T-helper 1 cell treated with Interleukin-12 subunit alpha and Interleukin-12 subunit beta and Interleukin-4 antibody, amounts not matched to agents 30 μg/mL and 1 μg/mL, for 36 hours (primary cell): ENCODE data around the gene DUOXA1.
A peak's percentile ranks its signal among the peaks of the same experiment; 100 is the strongest.
"Not testable (repeated sequence)": the region's sequence is repeated elsewhere in the genome, so short reads cannot be mapped to it uniquely, and the experiment has no call there.

Experiments
- H3K27ac Mint-ChIP-seq: one replicate; pipeline ENCODE4 v1.8.0; 2021; ENCODE audit warnings: mild to moderate bottlenecking, mixed read lengths
- H3K27me3 Mint-ChIP-seq: one replicate; pipeline ENCODE4 v1.8.0; 2021; ENCODE audit warnings: low read depth, mixed read lengths
- H3K36me3 Mint-ChIP-seq: one replicate; pipeline ENCODE4 v1.8.0; 2021; ENCODE audit warnings: low read depth, mixed read lengths
- H3K4me1 Mint-ChIP-seq: one replicate; pipeline ENCODE4 v1.8.0; 2021; ENCODE audit warnings: low read depth, mixed read lengths
- H3K4me3 Mint-ChIP-seq: one replicate; pipeline ENCODE4 v1.8.0; 2021; ENCODE audit warnings: mild to moderate bottlenecking, moderate library complexity, mixed read lengths
- H3K9me3 Mint-ChIP-seq: one replicate; pipeline ENCODE4 v1.8.0; 2021; ENCODE audit warnings: mixed read lengths

DUOXA1 gene

DNA sequence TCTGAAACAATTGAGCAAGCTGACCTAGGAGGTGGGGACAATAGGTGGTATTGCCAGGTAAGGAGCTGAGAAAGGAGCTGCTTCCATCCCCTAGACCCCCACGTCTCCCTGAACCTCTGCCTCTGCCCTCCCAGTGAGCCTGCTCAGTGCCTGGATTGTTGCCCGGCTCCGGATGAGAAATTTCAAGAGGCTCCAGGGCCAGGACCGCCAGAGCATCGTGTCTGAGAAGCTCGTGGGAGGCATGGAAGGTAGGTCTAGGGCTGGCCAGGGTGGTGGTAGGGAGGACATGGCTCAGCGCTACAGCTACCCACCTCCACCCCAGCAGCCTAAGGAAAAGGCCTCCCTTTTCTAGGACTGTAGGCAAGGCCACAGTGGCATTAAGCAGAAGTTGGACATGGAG, 13.4 kb upstream of the DUOXA1 start:
- no peaks in the 10 kb centered on the region for H3K4me1 Mint-ChIP-seq
- no peaks in the 10 kb centered on the region for H3K36me3 Mint-ChIP-seq
- no peak overlapping the region for H3K4me3 Mint-ChIP-seq
- no peaks in the 10 kb centered on the region for H3K9me3 Mint-ChIP-seq
- no peak overlapping the region for H3K27ac Mint-ChIP-seq
- no peaks in the 10 kb centered on the region for H3K27me3 Mint-ChIP-seq

DNA sequence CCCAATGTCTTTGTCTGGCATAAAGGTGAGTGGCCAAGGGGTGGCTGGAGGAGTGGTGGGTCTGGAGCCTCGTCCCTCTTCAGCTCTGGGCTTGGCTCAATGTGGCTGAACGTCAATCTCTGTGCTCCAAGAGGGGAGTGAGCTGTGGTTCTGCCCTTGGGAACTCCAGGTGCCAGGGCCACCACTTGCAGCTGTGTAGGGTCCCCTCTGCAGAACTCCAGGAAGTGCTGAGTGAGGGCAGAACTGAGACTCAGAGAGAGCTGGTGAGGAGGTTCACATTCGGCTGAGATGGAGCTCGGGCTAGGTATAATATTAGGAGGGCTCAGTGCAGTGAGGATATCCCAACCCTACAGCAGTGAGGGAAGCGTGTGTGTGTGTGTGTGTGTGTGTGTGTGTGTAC, 11.7 kb upstream of the DUOXA1 start:
- H3K9me3 Mint-ChIP-seq = no peaks in the 10 kb centered on the region
- H3K36me3 Mint-ChIP-seq = no peaks in the 10 kb centered on the region
- H3K27ac Mint-ChIP-seq = no peak overlapping the region
- peaks cover 2% of the 10 kb centered on the region for H3K4me1 Mint-ChIP-seq
- H3K27me3 Mint-ChIP-seq = peaks cover 6% of the 10 kb centered on the region
- H3K4me3 Mint-ChIP-seq = no peak overlapping the region

DNA sequence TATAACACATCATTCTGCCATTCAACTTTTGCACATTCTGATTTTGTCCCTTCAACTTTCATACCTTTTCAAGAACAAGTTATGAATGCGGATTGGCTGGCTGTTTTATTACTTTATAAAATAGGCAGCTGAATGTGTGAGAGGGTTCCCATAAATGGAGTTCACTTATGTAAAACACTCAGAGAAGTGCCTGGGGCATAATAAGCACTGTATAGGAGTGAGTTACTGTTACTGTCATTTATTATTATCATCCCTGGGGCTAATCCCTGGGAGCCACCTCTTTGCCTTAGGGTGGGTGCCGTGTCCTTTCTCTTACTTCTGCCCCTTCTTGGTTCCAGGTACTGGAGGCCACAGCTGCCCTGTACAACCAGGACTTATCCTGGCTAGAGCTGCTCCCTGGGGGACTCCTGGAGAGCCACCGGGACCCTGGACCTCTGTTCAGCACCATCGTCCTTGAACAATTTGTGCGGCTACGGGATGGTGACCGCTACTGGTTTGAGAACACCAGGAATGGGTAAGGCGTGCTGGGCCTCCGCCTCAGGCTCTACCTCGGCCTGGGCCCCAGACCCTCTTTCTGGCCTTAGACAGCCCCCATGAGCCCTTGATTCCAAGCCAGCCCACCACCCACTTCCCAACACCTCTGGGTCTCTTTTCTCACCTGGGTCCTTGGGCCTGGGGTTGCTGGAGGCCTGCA, 11.0 kb upstream of the DUOXA1 start:
- Mint-ChIP-seq H3K27me3 (peaks cover 10% of the 10 kb centered on the region), H3K27ac (no peak overlapping the region), H3K4me3 (no peak overlapping the region), H3K9me3 (no peaks in the 10 kb centered on the region), H3K36me3 (no peaks in the 10 kb centered on the region), H3K4me1 (peaks cover 5% of the 10 kb centered on the region)

DNA sequence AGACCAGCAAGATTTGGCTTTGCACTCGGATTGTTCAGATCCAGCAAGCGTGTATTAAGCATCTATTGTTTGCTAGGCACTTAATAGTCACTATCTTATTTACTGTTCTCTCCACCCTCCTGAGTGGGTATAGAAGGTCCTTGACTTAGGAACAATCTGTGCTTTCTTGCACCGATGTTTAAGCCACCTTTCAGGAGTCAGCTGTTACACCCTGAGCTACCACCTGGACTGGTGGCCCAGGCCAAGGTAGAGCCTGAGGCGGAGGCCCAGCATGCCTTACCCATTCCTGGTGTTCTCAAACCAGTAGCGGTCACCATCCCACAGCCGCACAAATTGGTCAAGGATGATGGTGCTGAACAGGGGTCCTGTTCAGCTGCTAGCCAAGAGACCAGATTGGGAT, 10.1 kb upstream of the DUOXA1 start:
- Mint-ChIP-seq H3K27me3 (peaks cover 12% of the 10 kb centered on the region), H3K9me3 (no peaks in the 10 kb centered on the region), H3K4me1 (peaks cover 7% of the 10 kb centered on the region), H3K27ac (no peak overlapping the region), H3K4me3 (no peak overlapping the region), H3K36me3 (no peaks in the 10 kb centered on the region)

DNA sequence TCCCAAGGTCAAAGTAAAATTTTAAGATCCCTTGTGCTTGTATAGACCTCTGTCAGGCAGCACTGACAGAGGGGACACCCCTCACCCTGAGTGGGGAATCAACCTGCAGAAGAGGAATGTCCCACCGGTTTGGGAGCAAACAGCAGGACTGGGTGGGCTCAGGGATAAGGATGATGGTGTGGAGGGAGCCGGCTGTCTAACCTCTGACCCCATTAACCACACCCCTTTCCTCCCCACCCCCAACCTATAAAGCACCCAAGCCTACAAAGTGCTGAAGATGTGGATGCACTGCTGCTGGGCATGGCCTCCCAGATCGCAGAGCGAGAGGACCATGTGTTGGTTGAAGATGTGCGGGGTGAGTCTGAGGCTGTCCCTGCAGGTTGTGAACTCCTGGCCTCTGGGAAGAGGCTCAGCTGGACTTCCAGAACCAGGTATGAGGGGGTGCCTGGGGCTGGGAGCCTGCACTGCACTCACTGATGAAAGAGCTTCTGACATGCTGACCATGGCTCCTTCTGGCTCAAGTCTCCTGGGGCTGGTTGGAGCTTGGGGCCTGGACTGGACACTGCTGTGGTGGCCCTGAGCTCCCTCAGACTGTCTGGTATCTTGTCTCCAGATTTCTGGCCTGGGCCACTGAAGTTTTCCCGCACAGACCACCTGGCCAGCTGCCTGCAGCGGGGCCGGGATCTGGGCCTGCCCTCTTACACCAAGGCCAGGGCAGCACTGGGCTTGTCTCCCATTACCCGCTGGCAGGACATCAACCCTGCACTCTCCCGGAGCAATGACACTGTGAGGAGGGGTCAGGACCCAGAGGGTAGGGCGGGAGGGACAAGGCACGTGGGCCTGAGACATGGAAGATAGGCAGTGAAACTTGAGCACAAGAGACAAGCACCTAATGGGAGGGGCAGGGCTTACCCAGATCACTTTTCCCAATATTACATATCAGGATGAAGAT, 9.4 kb upstream of the DUOXA1 start:
- Mint-ChIP-seq H3K27ac (no peak overlapping the region), H3K27me3 (peaks cover 19% of the 10 kb centered on the region), H3K9me3 (no peaks in the 10 kb centered on the region), H3K4me3 (no peak overlapping the region), H3K36me3 (no peaks in the 10 kb centered on the region), H3K4me1 (peaks cover 11% of the 10 kb centered on the region)

DNA sequence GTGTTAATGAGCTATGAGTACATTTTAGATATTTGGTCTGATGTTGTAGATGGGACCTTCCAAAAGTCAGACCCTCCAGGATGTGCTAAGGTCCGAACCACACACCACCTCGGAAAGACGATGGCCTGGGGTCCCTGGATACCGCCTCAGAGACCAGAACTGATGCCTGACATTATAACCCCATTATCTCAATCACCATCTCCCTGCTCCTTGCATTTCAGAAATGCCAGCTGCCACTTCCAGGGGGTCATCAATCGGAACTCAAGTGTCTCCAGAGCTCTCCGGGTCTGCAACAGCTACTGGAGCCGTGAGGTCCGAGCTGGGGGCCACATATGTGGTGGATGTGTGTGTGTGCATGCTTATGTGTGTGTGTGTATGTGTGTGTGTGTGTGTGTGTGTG, 8.0 kb upstream of the DUOXA1 start:
- Mint-ChIP-seq H3K36me3 (no peaks in the 10 kb centered on the region), H3K27me3 (peaks cover 33% of the 10 kb centered on the region), H3K4me1 (peaks cover 11% of the 10 kb centered on the region), H3K4me3 (no peak overlapping the region), H3K27ac (no peak overlapping the region), H3K9me3 (no peaks in the 10 kb centered on the region)

DNA sequence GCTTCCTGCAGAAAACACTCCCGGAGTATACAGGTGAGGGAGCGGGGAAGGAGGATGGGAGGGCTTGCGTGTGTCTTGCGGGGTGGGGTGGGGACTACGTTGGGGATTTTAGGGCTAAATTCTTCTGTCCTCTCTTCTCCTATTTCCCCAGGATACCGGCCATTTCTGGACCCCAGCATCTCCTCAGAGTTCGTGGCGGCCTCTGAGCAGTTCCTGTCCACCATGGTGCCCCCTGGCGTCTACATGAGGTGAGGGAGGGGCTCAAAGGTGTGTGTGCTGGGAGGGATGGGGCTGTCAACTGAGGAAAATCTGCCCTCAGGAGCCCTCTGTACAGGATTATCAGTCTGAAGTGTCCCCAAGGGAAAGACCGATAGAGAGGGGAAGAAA, 6.7 kb upstream of the DUOXA1 start:
- Mint-ChIP-seq H3K27ac (no peak overlapping the region), H3K4me1 (peaks cover 11% of the 10 kb centered on the region), H3K9me3 (no peaks in the 10 kb centered on the region), H3K27me3 (peaks cover 45% of the 10 kb centered on the region), H3K36me3 (no peaks in the 10 kb centered on the region), H3K4me3 (no peak overlapping the region)

DNA sequence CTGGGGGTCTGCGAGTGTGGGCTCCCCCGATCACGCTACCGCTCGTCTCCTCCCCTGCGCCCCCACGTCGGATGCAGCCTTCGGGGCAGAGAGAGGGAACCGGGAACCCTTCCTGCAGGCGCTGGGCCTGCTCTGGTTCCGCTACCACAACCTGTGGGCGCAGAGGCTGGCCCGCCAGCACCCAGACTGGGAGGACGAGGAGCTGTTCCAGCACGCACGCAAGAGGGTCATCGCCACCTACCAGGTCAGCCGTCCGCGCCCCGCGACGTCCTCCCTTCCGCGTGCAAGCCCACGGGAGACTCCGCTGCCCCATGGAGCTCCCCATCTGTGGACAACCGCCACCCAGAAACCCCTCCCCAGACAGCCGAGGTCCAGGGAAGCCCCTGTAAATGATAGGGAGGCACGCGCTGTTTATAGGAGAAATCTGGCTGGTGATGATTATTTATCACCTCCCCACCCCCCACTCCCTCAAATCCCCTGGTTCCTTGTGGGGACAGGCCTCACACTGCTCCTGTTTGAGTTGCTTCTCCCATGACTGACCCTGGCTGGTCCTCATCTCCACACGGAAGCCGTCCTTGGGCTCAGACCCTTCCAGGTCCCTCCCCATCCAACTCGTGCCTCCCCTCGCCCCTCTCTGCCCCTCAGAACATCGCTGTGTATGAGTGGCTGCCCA, 6.2 kb upstream of the DUOXA1 start:
- peaks cover 11% of the 10 kb centered on the region for H3K4me1 Mint-ChIP-seq
- not testable (repeated sequence) for H3K4me3 Mint-ChIP-seq, H3K9me3 Mint-ChIP-seq, H3K36me3 Mint-ChIP-seq, H3K27ac Mint-ChIP-seq
- peaks cover 49% of the 10 kb centered on the region for H3K27me3 Mint-ChIP-seq

DNA sequence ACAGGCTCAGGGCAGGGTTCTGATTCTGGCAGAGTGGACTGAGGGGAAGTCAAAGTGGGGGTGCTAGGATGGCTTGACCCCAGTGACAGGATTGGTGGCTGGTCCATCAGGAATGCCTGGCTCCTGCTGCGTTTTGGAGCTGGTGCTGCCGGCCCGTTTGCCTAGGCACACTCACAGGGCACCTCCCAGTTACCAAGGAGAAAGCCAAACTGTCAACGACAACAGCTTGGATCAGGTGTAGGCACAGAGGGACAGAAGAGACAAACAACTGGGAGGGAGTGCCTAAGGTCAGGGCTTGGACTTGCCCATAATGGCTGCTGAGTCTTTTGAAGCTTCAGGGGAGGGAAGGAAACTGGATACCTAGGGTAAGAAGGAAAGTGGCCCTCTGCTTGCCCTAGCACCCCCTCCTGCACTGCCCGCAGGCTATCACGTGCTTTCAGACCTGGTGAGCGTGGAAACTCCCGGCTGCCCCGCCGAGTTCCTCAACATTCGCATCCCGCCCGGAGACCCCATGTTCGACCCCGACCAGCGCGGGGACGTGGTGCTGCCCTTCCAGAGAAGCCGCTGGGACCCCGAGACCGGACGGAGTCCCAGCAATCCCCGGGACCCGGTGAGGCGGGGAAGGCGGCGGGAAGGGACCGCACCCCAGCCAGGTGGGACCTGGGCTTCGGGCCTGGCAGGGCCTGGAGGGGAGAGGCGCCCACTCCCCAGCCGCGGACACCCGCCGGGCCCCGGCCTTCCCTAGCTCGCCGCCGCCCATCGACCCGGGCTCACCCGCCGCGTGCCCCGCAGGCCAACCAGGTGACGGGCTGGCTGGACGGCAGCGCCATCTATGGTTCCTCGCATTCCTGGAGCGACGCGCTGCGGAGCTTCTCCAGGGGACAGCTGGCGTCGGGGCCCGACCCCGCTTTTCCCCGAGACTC, 5.3 kb upstream of the DUOXA1 start:
- Mint-ChIP-seq H3K27ac (no peak overlapping the region), H3K4me3 (peak overlapping the region; percentile 41), H3K9me3 (no peaks in the 10 kb centered on the region), H3K27me3 (peaks cover 57% of the 10 kb centered on the region), H3K4me1 (peaks cover 11% of the 10 kb centered on the region), H3K36me3 (no peaks in the 10 kb centered on the region)

DNA sequence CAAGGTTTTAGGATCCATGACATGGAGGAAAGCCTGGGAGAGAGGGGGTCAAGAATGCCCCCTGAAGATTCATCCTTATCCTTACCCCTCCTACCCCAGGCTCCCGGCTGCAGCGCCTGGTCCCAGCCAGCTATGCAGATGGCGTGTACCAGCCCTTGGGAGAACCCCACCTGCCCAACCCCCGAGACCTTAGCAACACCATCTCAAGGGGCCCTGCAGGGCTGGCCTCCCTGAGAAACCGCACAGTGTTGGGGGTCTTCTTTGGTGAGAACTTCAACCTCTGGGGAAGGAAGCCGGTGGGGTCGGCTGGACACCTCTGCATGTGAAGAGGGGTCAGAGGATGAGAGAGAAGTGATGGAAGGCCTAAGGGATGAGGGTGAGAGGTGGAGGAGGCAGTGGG, 4.4 kb upstream of the DUOXA1 start:
- no peaks in the 10 kb centered on the region for H3K36me3 Mint-ChIP-seq
- H3K4me3 Mint-ChIP-seq = no peak overlapping the region
- no peaks in the 10 kb centered on the region for H3K9me3 Mint-ChIP-seq
- H3K27me3 Mint-ChIP-seq = peaks cover 58% of the 10 kb centered on the region
- peaks cover 11% of the 10 kb centered on the region for H3K4me1 Mint-ChIP-seq
- no peak overlapping the region for H3K27ac Mint-ChIP-seq

DNA sequence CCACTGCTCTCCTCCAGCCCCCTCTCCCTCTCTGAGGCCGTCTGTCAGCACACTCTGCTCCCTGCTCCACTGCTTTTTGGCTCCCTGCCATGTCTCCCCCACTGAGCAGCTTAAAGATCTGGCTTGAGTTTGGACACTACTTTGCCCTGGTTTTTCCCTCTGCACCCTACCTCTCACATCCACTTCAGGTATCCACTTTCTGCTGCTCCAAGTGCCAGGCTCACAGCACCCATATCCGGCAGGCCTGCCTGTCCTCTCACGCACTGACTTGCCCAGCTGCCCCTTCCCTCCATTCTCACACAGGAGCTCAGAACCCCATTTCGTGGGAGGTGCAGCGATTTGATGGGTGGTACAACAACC, 3.9 kb upstream of the DUOXA1 start:
- Mint-ChIP-seq H3K4me1 (peaks cover 11% of the 10 kb centered on the region), H3K9me3 (no peaks in the 10 kb centered on the region), H3K27me3 (peaks cover 63% of the 10 kb centered on the region), H3K36me3 (no peaks in the 10 kb centered on the region), H3K27ac (no peak overlapping the region), H3K4me3 (no peak overlapping the region)

DNA sequence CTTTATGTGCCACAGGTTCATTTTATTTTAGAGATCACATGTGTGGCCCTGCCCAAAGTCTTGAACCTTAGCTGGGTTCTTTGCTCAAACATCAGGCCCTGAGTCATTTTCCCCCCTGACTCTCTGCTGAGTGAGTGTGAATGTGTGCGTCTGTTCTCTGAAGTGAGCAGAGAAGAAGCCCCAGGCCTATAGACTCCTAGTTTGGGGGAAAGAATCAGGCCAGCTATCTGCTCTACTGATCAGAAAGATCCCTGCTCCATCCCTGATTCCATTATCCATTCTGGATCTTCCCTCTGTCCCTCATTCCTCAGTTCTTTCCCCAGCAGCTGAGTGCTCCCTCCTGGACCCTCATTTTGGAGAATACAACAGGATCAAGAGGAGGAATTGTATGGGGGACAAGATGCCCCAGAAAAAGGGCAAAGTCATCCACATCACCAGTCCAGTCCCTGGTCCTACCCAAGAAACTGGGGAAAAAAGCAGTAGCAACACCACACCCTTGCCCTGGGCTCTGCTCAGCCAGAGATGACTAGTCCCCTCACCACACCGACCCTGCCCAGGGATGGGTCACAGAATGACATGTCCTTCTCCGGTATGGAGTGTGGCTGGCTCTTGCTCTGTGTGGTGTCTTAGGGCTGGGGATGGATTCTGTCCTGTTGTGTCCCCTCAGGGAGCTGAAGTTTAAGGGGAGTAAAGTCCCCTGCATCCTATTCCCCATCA, 3.3 kb upstream of the DUOXA1 start:
- Mint-ChIP-seq H3K9me3 (no peaks in the 10 kb centered on the region), H3K27me3 (peaks cover 68% of the 10 kb centered on the region), H3K36me3 (no peaks in the 10 kb centered on the region), H3K4me3 (no peak overlapping the region), H3K4me1 (peaks cover 11% of the 10 kb centered on the region), H3K27ac (no peak overlapping the region)

DNA sequence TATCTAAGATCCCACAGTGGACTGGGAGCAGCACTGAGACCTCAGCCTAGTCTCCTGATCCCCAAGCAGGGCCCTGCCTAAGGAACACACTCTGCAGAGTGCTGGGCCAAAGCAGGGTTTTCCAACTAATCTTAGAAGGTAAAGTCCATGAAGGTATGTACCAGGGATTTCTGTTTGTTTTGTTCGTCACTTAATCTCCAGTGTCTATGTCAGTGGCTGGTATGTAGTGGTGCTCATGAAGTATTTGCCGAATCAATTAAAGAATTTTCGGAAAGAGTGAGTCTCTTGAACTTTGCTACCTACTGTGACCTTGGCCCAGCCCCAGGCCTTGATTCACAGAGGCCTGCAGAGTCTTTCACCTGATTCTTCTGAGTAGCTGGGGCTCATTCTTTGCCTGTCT, 1.8 kb upstream of the DUOXA1 start:
- Mint-ChIP-seq H3K27me3 (peaks cover 71% of the 10 kb centered on the region), H3K9me3 (no peaks in the 10 kb centered on the region), H3K36me3 (no peaks in the 10 kb centered on the region), H3K27ac (no peak overlapping the region), H3K4me1 (peaks cover 11% of the 10 kb centered on the region), H3K4me3 (no peak overlapping the region)
